ENCODE data around the gene NALF2.

NALF2 gene

DNA sequence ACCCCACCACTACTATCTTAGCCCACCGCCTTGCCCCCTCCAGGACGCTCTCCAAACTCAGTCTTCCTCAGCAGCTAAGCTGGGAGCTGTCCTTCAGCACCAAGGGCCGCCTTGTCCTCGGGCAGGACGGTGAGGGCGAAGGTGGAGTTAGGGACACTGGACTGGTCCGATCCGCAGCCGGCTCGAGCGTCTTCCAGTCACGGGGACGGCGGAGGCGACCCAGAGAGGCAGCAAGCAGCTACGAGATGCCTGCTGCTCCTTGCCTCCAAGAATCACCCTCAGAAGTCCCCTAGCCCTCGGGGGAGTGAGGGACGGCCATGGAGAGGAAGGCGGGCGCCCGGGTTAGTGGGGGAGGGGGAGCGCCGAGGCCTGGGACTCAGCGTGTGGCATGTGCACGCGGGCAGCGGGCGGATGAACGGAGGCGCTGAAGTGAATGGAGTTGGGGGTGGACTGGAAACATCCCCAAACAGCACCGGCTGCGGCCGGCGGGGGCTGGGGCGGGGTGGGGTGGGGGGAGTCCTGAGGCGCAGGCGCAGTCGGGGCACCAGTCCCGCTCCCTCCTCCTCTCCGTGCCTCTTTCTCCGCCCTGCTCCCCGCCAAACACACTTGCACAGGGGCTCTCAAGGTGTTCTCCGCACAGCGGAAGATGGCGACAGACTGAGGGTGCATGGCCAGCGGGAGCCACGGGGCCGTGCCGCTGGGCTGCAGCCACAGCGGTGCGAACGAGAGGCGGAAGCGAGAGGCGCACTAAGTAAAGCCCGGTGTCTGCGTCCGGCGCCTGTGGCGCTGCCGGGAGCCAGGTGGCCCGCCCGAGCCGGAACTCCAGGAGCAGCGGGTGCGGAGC is at the start of gene NALF2:
Gene NALF2 (plus strand): TSS at position 545 of the 844 bp plus-strand sequence. CDS start 957 bp downstream, outside the sequence.
- no peak for DNase-seq

DNA sequence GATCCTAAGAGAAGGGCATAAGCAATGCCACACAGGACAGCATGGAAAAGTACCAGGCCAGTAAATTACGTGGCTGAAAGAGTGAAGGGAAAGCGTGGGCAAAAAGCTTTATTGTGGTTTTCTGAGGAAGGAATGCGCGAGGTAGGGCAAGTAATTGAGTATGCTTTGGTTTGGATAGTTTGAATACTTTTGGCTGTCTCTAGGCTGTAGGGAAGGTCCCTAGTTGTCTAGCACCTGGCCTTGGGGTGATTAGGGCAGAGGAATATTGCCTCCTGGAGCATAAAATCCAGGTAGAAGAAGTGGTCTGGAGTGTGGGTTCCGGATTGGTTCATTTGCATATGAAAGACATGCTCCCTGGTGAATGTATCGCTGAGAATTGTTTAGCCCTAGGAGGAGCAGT is 46.4 kb upstream of the NALF2 start:
- no peak for DNase-seq

GRCh38 chrX:69466546-69466945 is 37.6 kb upstream of the NALF2 start:
- no peak for DNase-seq

DNA sequence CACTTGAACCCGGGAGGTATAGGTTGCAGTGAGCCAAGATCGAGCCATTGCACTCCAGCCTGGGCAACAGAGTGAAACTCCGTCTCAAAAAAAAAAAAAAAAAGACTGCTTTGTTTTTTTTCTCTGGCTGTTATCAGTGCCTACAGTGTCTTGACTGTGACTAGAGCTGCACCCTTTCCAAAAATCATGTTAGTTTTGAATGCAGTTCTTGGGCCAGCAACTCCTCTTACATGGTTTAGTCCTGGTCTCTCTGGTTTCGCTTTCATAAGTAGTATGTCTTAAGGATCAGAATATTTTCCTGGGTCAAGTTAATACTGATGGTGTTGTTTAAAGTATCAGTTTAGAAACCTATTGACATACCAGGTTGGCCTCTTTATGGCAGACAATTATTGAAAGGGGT is 34.2 kb upstream of the NALF2 start:
- DNase-seq: no peak

DNA sequence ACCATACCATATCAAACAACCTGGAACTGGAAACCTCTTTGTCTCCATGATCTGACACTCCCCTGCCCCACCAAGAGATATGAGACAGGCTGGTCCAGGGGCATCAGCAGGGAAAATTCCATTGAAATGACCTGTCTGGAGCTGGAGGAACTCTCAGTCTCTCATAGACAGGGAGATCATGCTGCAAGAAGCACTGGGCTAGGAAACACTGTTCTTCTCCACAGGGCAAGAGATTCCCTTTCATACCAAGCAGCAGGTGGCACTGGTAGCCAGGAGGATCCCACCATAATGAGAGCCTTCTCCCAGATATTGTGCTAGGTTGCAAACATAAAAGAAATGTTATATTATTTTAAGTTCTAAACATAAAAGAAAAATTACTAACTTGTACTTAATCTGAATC is 14.5 kb upstream of the NALF2 start:
- no peak for DNase-seq

DNA sequence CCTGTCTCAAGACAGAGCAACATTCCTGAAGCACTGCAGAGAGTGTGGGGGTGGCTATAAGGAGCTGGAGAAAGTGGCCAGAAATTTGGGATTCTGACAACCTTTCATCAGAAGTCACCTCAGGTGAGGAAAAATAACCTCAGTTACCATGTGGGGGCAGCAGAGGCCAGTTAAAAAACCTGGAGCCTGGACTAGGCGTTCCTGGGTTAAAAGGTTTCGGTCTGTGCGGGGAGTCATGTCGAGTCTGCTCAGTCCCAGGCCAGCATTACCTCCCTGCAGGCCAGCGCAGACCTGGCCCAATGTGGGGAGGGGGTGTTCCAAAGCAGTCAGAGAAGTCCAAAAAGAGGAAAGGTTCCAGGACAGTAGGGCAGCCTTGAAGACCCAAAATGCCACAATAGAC is 10.9 kb upstream of the NALF2 start:
- DNase-seq: no peak

- no peak for DNase-seq
Measured at GRCh38 chrX:69493766-69494165, 10.4 kb upstream of the NALF2 start.

- no peak for DNase-seq
Measured at GRCh38 chrX:69496183-69496582, 7.9 kb upstream of the NALF2 start.

- no peak for DNase-seq
Measured at GRCh38 chrX:69501429-69501828, 2.7 kb upstream of the NALF2 start.

DNA sequence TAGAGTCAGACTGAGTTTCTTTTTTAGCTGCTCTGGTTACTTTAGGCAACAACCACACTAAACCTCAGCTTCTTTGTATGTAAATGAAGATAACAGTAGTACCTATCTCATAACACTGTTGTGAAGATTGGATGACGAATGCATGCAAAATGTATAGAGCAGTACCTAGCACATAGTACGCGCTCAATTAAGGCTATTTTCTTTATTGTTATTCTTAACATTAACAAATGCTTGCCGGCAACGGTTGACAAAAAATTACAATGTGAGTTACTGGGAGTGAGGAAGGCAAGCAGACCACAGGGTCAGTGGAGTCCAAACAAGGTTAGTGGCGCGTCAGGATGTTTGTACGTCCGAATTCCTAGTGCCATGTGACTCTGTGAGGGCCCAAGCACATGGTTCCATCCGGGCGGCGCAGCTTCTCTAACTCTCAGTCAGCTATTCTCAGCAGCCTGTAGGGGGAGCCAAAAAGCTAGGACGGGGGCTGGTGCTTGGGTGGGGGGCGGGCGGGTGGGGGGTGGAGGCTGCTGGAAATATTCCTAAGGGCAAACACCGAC is 821 bp upstream of the NALF2 start:
- no peak for DNase-seq

GRCh38 chrX:69504626-69505612 is 793 bp downstream of the NALF2 start:
- no peak for DNase-seq

GRCh38 chrX:69505772-69506616 is 1.9 kb downstream of the NALF2 start:
- DNase-seq: no peak

GRCh38 chrX:69506617-69507499 is 2.7 kb downstream of the NALF2 start:
- DNase-seq: no peak

DNA sequence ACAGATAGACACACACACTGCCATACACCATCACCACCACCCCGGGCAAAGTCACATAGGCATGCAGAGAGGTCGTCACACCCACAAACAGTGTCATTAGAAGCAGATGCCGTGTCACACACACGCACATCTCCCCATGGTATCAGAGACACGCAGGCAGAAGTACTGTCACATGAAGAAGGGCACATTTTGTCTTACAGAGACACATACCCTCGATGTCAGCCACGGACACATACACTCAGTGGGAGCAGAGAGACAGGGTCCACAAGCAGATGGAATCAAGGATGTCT is 3.3 kb downstream of the NALF2 start:
- no peak for DNase-seq

GRCh38 chrX:69508610-69509009 is 4.5 kb downstream of the NALF2 start:
- no peak for DNase-seq

DNA sequence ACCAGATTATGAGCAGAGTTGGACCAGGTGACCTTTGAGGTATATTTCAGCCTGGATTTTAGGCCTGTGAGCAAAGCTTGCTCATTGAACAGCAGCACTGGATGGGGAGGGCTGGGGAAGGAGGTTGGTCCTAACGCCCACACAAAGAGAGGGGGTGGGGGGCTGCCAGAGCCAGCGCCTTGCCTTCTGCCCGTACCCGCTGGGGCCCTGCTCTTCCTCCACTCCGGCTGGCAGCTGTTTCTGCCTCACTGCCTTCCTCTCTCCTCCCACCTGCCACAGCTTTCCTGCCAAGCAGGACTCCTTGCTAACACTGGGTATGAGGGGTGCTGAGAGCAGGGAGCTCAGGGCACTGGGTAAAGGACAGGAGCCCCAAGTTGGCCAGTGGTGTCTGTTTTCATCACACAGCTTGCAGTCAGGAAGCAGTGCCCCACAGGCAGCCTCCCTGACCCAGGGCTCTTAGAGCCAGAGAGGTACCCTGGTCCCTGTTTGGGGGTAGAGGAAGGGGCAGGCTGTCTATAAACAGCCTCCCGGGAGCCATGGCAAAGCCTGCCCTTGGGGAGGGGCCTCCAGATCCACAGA is 6.1 kb downstream of the NALF2 start:
- DNase-seq: no peak

DNA sequence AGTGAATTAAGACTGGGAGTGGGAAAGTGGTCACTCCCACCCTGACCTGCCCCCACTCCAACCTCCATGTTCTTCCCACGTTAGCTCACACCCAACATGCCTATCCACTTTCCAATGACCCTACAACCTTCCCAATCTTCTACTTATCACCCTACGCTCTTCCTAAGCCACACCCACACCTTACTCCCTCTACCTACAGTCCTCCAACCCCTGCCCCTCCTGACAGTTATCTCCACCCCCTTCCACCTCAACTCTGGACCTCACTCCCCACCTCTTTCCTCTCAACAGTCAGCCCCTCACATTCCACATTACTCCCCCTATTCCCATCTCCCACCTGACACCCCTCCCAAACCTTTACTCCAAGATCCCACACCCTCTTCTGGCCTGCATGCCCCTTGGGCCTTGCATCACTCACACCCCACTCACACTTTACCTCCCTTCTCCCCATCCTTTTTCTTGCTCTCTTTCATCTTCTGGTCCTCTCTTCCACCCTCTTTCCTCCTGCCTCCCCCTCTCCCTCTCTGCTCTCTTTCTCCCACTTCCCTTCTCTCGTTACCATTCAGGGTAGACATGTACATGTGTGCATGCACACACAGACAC is 6.9 kb downstream of the NALF2 start:
- DNase-seq: no peak

DNA sequence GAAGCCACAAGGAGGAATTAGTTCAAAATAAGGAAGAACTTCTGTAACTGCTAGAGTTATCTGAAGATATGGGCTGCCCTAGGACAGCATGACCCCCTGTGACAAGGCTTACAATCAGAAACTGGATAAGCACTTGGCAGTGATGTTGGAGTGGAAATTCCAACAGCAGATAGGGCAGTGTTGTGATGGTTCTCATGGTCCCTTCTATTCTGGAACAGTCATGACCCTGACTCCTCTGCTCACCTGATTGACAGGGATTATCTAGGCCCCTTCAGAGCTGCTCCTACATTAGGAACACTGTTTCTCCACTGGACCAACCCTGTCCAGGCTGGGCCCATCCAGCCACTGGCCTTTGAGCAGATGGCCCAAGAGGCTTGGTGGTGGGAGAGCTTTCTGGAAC is 17.9 kb downstream of the NALF2 start:
- DNase-seq: no peak

DNA sequence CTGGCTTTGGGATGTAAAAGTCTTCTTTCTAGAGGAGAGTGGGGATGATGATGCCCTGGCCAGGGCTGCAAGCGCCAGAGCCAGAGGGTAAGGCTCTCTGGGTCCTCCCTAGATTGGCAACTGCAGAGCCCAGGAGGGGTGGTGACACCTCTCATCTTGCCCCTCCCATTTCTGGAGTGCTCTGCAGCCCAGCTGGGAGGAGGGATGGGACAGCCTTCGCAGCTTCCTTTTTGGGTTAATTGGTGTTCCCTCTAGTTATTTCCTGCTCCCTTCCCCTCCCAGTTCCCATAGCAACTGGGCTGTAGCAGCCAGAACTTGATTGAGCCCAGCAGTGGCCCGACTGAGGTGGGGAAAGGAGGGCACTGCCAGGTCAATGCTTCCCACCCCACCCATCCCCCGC is 19.2 kb downstream of the NALF2 start:
- no peak for DNase-seq

DNA sequence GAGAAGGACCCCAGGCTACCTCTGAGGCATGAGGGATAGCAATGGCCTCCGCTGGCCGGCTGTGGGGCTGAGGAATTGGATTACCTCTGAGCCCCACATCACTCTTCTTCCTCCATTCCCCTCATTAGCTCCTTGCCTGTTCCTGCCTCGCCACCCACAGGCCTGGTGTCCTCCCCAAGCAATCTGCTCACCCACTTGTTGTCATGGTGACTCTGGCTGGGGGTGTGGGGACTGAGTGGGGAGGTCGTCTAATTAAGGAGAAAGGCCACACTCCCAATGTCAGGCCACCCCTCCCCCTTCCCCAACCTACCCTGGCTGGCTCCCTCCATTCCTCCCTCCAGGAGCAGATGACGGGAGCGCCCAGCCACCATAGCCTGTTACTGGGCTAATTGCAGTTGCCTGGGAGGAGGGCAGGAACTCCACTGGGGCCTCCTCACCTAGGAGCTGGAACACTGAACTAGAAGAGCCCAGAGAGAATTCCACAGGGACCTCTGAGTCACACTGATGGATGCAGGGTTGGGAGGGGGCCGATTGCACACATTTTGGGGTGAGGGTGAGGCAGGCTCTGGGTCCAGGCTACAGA is 20.7 kb downstream of the NALF2 start:
- no peak for DNase-seq

DNA sequence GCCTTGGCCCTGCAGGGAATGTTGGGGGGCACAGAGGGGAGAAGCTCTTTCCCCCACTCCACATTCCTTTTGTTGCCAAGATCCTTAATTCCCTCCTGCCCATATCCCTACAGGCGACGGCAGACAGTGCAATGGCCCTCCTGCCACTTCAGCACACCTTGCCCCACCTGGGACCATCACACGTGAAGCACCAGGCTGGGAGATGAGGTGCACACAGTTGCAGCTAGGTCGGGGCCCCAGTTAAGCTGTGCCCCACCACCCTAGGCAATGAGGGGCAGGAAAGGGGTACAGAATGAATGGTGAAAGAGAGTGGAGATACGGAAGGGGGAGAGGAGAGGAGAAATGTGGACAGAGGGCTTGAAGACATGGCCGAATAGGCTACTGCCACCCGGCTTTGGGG is 26.2 kb downstream of the NALF2 start:
- DNase-seq: no peak

All from NCI-H187 (cell line).